Amniotic epithelial cell (primary cell): ENCODE results near the gene NEGR1.
"Not testable (repeated sequence)": the region's sequence is repeated elsewhere in the genome, so short reads cannot be mapped to it uniquely, and the experiment has no call there.

Experiments
- DNase-seq: peaks from one replicate; pipeline ENCODE4 v3.0.0-alpha.2; 2010; ENCODE audit warnings: low read depth

The NEGR1 gene

GRCh38 chr1:71940261-71940660 is 342.1 kb downstream of the NEGR1 start:
- no peak for DNase-seq

GRCh38 chr1:71930511-71930910 is 351.8 kb downstream of the NEGR1 start:
- DNase-seq, result peak; percentile 6

GRCh38 chr1:71921935-71922559 is 360.3 kb downstream of the NEGR1 start:
- no peak for DNase-seq

- DNase-seq, result no peak
These were observed 361.1 kb downstream of the NEGR1 start for GRCh38 chr1:71921204-71921603.

- DNase-seq, result no peak
These were observed 361.8 kb downstream of the NEGR1 start for GRCh38 chr1:71920556-71920955.

GRCh38 chr1:71919811-71920509 is 362.4 kb downstream of the NEGR1 start:
- no peak for DNase-seq

GRCh38 chr1:71918630-71919029 is 363.7 kb downstream of the NEGR1 start:
- DNase-seq, result no peak

GRCh38 chr1:71916894-71917293 is 365.4 kb downstream of the NEGR1 start:
- DNase-seq, result no peak

GRCh38 chr1:71914626-71915025 is 367.7 kb downstream of the NEGR1 start:
- no peak for DNase-seq

GRCh38 chr1:71908871-71909390 is 373.4 kb downstream of the NEGR1 start:
- DNase-seq, result no peak

- no peak for DNase-seq
These were observed 374.0 kb downstream of the NEGR1 start for GRCh38 chr1:71908303-71908702.

GRCh38 chr1:71899881-71900280 is 382.5 kb downstream of the NEGR1 start:
- no peak for DNase-seq

GRCh38 chr1:71888166-71888565 is 394.2 kb downstream of the NEGR1 start:
- not testable (repeated sequence) for DNase-seq

- DNase-seq, result peak; percentile 0
These were observed 397.2 kb downstream of the NEGR1 start for GRCh38 chr1:71885171-71885570.

GRCh38 chr1:71882637-71883036 is 399.7 kb downstream of the NEGR1 start:
- DNase-seq, result no peak

- no peak for DNase-seq
These were observed 400.1 kb downstream of the NEGR1 start for GRCh38 chr1:71882226-71882625.

- peak; percentile 21 for DNase-seq
These were observed 400.7 kb downstream of the NEGR1 start for GRCh38 chr1:71881611-71882010.

GRCh38 chr1:71869326-71869725 is 413.0 kb downstream of the NEGR1 start:
- DNase-seq, result no peak

GRCh38 chr1:71862756-71863155 is 419.6 kb downstream of the NEGR1 start:
- DNase-seq, result no peak

- DNase-seq, result peak; percentile 2
These were observed 421.3 kb downstream of the NEGR1 start for GRCh38 chr1:71861022-71861421.

- DNase-seq, result no peak
These were observed 422.5 kb downstream of the NEGR1 start for GRCh38 chr1:71859806-71860205.

GRCh38 chr1:71857862-71858261 is 424.5 kb downstream of the NEGR1 start:
- no peak for DNase-seq

- DNase-seq, result no peak
These were observed 429.0 kb downstream of the NEGR1 start for GRCh38 chr1:71853360-71853759.

- no peak for DNase-seq
These were observed 431.4 kb downstream of the NEGR1 start for GRCh38 chr1:71850936-71851335.
